ENCODE measurements around the gene RPLP2.

Gene RPLP2

GRCh38 chr11:836274-836673 lies 26.5 kb downstream of the RPLP2 start:
- H3K4me3 ChIP-seq (replicated peaks; ENCODE audit: low read depth, low read length) = no peak overlapping the region
- TF ChIP-seq, protein P1, sequence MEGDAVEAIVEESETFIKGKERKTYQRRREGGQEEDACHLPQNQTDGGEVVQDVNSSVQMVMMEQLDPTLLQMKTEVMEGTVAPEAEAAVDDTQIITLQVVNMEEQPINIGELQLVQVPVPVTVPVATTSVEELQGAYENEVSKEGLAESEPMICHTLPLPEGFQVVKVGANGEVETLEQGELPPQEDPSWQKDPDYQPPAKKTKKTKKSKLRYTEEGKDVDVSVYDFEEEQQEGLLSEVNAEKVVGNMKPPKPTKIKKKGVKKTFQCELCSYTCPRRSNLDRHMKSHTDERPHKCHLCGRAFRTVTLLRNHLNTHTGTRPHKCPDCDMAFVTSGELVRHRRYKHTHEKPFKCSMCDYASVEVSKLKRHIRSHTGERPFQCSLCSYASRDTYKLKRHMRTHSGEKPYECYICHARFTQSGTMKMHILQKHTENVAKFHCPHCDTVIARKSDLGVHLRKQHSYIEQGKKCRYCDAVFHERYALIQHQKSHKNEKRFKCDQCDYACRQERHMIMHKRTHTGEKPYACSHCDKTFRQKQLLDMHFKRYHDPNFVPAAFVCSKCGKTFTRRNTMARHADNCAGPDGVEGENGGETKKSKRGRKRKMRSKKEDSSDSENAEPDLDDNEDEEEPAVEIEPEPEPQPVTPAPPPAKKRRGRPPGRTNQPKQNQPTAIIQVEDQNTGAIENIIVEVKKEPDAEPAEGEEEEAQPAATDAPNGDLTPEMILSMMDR (IDR thresholded peaks at IDR 0.05; ENCODE audit: low read length, missing control alignments) = no peak
- DNase-seq (ENCODE audit: low read depth) = no peak

DNA sequence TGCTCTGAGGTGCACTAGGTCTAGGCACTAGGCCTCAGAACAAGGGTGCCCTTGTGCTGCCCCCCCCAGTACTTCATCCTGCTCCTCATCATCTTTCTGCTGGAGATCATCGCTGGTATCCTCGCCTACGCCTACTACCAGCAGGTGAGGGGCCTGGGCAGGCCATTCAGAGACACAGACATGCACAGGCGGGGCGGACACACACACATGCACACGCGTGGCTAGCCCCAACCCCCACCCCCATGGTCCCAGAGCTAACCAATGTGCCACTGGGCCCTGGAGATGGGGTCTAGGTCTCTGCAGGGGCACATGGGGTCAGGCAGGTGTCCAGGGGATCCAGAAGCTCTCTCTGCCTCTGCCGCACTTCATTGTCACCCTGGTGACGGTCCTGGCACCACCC lies 26.9 kb downstream of the RPLP2 start:
- TF ChIP-seq, protein P1 (IDR thresholded peaks at IDR 0.05; ENCODE audit: low read length, missing control alignments) = no peak

GRCh38 chr11:837189-837989 lies 27.6 kb downstream of the RPLP2 start:
- TF ChIP-seq, protein P1 (IDR thresholded peaks at IDR 0.05; ENCODE audit: low read length, missing control alignments) = no peak
- no peak overlapping the region for H3K4me3 ChIP-seq (replicated peaks; ENCODE audit: low read depth, low read length)
- DNase-seq (ENCODE audit: low read depth) = no peak

More for the DNA sequence above, 26.9 kb downstream of the RPLP2 start:
- no peak for DNase-seq (ENCODE audit: low read depth)
- no peak overlapping the region for H3K4me3 ChIP-seq (replicated peaks; ENCODE audit: low read depth, low read length)

DNA sequence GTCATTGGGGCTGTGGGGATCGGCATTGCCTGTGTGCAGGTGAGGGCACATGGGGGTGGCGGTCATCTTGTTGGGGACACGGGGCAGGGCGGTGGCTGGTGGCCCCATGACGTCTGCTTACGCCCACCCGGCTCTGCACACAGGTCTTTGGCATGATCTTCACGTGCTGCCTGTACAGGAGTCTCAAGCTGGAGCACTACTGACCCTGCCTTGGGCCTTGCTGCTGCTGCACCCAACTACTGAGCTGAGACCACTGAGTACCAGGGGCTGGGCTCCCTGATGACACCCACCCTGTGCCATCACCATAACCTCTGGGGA lies 28.2 kb downstream of the RPLP2 start:
- no peak for DNase-seq (ENCODE audit: low read depth)
- H3K4me3 ChIP-seq (replicated peaks; ENCODE audit: low read depth, low read length) = no peak overlapping the region
- TF ChIP-seq, protein P1 (IDR thresholded peaks at IDR 0.05; ENCODE audit: low read length, missing control alignments) = no peak

DNA sequence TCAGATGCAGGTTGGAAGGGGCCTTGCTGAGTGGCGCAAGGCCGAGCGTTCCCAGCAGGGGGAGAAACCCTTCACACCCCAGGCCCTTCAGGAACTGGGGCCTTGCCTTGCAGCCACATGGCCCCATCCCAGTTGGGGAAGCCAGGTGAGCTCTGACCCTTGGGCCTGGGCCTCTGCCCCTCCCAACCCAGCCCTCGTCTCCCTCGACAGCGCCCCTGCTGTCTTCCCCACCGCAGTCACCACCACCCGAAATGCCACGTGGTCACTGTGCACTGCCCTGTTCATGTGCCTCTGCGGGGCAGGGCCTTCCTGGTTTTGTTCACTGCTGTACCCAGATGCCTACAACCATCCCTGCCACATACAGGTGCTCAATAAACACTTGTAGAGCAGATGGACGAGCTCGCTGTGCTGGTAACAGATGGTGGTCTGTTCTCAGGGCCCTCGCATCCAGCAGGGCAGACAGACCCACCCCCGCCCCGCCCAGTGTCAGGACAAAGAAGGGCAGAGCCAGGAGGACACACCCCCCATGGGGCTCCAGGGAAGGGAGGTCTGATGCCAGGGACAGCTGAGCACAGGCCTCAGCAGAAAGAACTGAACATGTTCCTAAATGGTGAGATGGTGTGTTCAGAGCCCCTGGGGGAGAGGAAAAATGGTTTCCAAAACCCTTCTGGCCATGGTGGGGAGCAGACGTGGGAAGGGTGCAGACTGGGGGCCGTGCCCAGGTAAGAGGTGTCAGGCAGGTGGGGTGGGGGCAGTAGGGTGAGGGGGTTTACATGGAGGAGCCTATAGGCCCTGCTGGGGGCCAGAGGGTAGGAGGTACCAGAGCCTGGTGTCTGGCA lies 28.9 kb downstream of the RPLP2 start:
- DNase-seq (ENCODE audit: low read depth) = no peak
- H3K4me3 ChIP-seq (replicated peaks; ENCODE audit: low read depth, low read length) = no peak overlapping the region
- TF ChIP-seq, protein P1 (IDR thresholded peaks at IDR 0.05; ENCODE audit: low read length, missing control alignments) = no peak

DNA sequence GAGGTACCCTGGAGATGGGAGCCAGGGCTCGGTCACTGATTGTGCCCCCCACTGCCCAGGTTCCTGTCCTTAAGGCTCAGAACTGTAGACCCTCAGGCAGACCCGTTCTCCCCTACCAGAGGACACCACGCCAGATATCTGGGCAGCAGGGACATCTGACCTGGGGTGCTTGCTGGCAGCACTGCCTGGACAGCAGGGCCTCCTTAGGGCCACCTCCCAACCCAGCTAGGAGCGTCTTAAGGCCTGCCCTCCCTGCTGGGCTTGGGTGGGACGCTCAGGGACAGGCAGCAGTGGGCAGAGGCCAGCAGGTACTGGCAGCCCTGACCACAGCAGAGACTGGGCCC lies 29.5 kb downstream of the RPLP2 start:
- TF ChIP-seq, protein P1 (IDR thresholded peaks at IDR 0.05; ENCODE audit: low read length, missing control alignments) = no peak
- no peak overlapping the region for H3K4me3 ChIP-seq (replicated peaks; ENCODE audit: low read depth, low read length)

More for the DNA sequence above, 29.5 kb downstream of the RPLP2 start:
- DNase-seq (ENCODE audit: low read depth) = no peak
